Stimulated activated CD4-positive, alpha-beta T cell treated with anti-CD3 and anti-CD28 coated beads, TNF-alpha, amount 100 ng/mL, for 4 hours (primary cell): ENCODE data around the gene KIF16B.
"Not testable (repeated sequence)": the region's sequence is repeated elsewhere in the genome, so short reads cannot be mapped to it uniquely, and the experiment has no call there.

ENCODE experiments used
- DNase-seq, 3 experiments: peaks; one replicate each; pipeline ENCODE4 v3.0.0-alpha.2; 2020; ENCODE audit warnings: low read depth in 3 of 3

Gene KIF16B

DNA sequence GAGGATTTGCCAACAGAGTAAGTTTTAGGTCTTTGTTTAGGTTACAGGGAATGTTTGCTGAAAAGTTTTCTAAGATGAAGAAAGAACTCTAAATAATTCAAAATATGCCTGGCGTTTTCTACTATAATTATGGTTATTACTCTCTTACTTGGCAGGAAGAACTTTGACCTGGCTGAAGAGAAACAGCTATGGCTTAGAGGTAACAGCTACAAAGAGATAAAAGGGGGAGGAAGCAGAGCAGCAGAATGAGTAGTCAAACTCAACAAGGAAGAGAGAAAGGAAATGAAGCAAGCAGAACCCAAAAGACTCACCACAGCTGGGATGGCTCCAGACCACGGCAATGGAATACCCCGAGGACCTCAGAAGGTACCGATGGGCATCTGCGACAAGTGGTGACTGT is 95.6 kb downstream of the KIF16B start:
- no peak for DNase-seq

DNA sequence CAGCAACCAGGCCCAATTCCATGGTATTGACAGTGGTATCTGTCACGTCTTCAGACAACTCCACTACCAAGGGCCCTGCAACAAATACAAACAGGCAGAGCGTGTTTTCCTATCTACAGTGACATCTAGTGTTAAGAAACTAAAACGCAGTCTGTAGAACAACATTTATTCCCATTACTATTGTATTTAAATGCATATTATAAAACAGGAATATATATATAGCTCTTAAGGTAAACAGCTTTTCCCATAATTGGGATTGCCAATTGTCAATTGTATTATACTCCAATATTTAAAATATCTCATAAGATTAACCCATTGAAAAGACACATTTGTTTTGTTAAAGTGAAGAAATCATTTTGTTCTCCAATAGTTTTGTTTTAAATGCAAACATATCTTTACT is 97.2 kb downstream of the KIF16B start:
- DNase-seq: no peak

DNA sequence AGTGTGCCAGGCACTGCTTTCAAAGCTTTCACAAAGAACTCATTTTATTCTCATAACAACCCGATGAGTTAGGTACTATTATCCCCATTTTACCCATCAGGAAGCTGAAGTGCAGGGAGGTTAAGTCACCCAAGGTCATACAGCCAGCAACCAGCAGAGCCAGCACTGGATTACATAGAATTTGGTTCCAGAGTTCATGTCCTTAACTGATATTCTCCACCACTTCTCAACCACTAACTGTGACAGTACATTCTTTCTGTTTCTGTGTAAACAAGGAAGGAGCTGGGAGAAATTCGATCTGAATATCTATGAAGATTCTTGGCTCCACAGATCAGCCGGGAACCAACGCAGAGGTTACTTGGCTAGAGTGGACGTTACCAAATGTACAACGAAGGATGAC is 98.0 kb downstream of the KIF16B start:
- DNase-seq: no peak

DNA sequence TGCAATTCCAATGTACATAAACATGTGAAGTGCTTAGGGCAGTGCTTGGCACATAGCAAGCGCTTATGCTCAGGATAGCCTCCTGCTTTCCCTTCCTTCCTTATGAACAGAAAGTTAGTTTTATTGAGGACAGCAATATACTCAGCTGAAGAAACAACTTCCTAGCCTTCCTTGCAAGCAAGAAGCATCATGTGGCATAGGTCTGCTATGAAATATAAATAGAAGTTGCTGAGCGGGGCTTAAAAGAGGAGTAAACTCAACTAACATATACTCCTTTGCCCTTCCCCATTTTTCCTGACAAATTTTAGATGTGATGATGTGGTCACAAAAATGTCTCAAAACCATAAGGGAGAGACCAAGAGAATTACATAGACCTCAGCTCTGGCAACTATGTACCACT is 98.9 kb downstream of the KIF16B start:
- DNase-seq: no peak

DNA sequence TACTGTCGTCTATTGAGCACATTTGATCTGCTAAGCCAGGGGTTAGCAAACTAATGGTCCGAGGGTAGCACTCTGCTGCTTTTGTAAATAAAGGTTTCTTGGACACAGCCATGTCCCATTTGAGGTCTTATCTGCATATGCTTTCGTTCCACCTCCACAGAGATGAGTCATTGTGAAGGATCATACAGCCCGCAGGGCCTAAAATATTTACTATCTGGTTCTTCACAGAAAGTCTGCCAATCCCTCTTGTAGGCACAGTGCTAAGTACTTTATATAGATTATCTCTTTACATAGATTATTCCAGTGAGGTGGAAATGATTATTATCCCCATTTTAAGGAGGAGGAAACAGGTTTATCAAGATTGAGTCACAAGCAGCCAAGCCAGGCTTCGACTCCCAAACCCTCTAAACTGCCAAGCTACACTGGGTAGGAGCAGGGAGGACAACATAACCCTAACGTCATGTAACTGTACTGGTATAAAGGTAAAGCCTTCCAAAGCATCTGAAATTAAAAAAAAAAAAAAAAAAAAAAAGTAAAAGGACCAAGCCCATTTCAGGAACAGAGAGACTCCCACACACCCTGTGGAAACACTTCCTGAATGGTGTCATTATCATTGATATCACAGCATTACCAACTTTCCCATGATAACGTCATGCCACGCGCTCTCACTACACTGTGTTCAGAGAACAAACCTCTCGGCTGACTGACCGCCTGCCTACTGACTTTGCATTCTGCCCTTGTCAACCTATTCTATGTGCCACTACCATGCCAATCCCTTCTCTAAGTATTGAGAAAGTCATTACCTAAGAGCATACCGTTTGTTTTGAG is 101.0 kb downstream of the KIF16B start:
- DNase-seq: no peak

DNA sequence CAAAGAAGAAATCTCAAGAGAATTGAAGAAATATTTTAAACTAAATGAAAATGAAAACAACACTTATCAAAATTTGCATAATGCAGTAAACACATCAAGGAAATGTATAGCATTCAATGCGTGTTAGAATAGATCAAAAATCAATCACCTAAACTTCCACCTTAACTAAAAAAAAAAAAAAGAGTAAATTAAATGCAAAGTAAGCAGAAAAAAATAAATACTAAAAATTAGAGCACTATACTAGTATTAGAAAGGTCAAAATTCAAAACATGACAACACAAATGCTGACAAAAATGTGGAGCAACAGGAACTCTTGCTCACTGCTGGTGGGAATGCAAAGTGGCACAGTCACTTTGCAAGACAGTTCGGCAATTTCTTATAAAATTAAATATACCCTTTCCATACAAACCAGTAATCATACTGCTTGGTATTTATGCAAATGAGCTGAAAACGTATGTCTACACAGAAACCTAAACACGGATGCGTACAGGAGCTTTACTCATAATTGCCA is 103.8 kb downstream of the KIF16B start:
- no peak for DNase-seq

DNA sequence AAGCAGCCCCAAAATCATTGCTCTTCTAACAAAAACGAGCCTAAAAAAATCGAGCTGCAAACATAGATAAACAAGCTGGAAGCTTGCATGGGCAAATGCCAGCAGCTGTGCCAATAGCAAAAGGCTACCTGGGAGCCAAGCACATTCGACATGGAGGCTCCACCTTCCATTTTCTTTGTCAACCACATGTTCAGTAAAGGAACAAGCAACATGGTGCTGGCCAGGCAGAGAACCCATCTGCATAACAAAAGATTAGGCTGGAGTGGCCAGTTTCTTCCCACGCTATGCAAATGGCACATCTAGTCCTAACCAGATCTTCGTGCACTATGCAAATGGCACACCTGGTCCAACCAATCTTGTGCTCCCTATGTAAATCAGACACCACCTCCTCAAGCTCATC is 110.5 kb downstream of the KIF16B start:
- no peak for DNase-seq

DNA sequence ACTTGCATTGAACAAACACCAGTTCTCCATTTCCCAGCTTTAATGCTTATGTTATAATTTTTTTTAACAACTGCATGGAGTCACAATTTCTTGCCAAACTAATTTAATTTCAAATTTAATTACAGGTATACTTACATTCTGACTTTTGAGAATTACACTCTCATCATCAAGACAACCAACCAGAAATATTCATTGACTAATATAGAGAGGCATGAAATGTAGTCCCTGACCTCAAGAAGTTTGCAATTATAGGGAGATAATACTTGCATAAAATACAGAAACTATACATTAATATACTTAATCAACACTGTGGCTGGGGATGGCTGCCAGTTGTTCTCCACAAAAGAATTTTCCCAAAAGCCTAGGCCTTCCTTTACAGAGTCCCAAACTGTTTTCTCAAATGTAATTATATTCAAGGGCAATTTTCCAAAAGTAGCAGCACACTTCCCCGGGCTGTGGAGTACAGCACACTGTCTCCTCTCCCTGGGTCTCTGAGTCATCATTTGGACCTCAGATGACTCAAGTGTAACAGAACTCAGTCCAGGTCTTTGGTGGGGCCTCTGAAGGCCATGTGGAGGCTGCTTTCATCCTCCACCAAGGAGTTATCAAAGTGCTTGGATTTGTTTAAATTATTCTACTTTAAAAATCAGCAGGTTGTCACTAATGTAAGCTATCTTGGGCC is 114.1 kb downstream of the KIF16B start:
- no peak for DNase-seq

DNA sequence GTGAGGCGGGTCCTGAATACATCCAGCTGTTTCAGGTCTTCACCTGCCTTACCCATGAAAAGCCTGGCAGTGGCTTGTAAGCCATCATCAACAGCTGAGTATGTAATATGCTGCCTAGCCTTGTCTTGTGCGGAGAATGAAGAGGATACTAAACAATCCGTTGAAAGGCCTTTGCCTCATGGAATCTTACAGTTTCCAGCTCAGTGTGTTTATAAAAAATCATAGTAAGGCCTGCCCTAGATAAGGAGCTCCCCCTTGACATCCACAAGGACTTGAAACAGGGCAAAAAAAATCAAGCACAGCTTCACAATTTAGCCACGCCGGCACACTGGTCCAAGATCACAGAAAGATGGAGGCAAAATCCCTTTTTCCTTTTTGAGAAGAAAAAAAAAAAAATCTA is 115.7 kb downstream of the KIF16B start:
- DNase-seq: no peak

DNA sequence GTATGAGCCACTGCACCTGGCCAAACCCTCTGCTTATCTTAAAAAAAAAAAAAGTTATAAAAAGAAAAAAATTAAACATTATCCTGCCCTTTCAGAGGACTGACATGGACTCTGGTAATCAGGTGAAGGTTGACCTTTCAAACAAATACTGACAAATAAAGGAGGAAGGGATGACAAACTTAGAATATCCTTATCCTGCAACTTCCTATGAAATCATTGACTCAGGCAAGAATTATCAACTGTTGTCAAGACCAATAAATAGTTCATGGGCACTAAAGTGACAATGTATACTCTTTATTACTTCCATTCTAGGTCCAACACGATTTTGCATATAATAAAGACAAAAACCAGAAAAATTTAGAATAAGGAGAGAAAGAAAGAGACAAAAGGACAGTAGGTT is 117.9 kb downstream of the KIF16B start:
- no peak for DNase-seq

DNA sequence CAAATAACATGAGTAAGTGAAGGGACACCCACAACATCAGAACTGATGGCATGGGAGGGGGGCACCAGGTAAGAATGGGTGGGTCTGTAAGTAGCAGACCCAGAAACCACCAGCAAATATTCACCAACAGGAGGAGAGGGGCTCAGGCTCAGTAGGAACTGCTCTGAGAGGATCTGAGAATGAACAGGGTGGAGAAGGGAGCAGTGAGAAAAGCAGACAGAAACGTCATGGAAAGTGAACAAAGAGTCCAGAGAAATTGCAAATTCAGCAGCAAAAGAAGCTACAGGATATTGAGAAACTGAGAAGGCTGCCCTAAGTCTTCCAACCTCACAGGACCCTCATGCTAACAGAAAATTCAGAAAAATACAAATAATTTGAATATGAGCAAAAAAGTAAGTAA is 121.3 kb downstream of the KIF16B start:
- no peak for DNase-seq

DNA sequence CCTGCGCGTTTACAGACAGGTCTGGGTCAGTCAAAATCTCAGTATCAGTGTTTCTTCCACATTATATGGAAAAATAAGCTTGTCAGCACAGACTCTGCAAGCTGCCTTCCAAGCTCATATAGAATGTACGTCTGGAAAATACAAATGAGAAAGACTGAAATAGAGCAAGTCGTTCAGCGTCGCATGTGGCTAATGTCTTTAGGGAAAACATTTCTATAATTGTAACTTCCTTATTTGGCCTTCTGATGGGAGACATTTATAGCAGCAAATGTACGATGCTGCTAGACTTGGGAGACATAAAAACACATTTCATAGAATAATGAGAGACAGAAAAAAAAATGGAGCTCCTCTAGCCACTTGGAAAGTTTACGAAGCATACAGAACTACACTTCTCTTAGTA is 122.2 kb downstream of the KIF16B start:
- DNase-seq: no peak

DNA sequence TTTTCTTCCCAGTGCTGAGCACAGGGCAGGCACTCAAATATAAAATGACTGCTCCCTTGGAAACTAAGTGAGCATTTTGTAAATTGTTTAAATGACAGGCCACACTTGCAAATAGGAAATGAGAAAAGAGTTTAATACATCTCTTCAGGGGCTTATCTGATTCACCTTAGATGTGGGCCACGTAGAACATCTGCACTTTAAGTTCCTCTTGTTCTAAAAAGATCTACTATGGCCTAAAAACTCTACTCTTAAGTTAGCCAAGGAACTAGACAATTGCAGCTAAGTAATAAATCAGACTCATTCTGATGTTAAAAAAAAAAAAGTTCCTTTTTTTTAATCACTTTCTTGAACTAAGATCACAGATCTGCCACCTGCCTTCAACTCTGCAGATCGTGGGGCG is 126.3 kb downstream of the KIF16B start:
- no peak for DNase-seq

DNA sequence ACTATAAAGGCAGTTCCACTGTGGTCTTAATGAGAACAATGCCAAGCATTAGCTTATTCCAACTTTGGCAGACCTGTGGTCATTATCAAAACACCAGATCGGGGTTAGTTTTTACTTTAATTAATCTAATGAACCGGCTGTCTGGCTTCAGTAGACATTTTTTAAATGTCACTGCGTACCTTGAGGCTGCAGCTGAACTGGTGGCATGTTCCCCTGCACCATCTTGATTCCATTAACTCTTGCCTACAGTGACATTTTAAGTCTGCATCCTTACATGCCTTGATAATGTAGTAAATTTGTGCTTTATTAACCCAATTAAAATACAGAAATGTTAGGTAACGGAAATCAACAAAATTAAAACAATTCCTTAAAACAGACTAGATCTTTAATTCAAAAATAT is 127.0 kb downstream of the KIF16B start:
- no peak for DNase-seq

DNA sequence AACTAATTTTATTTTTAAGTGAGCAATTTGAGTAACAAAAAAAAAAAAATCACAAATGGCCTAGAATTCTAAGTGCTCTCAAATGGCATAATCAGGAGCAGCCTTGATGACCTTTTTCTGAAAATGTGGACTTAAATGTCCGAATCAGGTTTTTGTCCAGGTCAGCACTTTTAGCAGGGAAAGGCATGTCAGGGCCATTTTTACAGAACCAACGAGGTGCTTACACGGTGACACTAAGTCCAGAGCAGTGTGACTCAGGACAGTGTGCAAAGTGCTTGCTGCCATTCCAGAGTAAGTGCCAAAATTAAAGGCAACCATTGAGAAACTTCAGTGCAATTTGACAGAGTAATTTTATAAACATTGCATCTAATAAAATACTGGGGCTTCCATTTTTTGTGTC is 127.8 kb downstream of the KIF16B start:
- no peak for DNase-seq

DNA sequence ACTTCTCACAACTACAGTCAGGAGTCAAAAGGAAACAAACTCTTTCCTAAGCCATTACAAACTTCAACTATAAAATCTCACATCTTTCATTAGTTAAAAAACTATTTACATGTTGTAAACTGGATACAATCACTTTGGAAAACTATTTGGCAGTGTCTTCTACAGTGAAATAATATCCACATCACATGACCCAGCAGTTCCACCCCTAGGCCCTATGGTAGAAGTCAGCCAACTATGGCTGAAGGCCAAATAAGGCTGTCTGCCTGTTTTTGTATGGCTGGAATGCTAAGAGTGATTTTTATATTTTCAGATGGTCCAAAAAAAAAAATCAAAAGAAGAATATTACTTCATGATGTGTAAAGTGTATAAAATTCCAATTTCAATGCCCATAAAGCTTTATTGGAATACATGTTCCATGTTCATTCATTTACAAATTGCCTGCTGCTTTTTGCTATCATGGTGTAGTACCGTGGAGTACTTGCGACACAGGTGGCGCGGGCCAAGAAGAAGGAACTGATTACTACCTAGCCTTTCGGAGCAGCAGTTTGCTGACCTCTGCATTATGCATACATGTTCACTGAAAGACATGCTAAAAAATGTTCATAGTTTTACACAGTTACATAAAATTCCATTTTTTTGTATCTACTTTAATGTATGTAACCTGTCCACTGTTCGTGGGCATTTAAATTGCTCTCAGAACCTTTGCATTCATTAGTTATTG is 129.0 kb downstream of the KIF16B start:
- DNase-seq: no peak

DNA sequence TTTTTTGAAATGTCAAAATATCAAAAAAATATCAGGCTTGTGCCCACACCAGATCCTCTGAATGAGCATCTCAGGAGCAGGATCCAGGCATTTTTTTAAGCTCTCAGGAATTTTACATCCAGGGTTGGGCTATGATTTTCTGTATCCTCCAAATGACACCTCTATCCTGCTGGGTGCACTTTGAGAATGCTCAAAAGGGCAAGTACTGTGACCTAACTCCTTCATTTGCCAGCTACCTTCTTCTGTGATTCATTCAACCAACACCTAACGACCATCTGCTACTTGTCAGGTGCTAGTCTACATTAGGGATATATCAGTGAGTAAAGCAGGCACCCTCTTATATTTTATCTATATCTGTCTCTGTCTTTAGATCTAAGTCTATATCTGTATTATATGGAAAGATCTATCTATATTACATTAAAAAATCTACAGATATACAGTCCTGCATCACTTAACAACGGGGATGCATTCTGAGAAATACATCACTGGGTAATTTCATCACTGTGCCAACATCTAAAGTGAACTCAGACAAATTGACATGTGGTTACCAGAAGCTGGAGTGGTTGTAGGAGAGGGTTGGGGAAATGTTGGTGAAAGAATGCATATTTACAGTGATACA is 131.6 kb downstream of the KIF16B start:
- no peak for DNase-seq

DNA sequence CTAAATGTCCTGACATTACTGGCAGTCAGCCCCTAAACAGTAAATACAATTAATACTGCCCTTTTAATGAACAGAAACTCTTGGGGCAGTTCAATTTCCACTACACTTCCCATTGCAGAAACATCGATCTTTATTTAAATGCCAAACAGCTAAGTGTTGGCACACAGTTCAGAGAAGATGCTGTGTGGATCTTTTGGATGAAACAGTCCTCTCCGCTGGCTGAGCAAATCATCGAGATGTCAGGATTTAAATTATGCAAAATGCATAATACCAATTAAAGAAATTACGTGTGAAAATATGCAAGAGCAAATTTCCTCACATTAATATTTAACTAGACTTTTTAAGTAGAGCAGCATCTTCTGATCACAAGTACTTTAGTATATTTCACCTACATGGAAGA is 132.6 kb downstream of the KIF16B start:
- DNase-seq: no peak

DNA sequence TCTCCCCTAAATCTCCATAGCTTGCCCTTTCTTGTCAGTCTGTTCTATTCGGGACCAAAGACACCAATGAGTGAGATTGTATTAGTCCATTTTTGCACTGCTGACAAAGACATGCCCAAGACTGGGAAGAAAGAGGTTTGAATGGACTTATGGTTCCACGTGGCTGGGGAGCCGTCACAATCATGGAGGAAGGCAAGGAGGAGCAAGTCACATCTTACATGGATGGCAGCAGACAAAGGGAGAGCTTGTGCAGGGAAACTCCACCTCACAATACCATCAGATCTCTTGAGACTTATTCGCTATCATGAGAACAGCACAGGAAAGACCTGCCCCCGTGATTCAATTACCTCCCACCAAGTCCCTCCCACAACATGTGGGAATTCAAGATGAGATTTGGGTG is 133.7 kb downstream of the KIF16B start:
- not testable (repeated sequence) for DNase-seq

DNA sequence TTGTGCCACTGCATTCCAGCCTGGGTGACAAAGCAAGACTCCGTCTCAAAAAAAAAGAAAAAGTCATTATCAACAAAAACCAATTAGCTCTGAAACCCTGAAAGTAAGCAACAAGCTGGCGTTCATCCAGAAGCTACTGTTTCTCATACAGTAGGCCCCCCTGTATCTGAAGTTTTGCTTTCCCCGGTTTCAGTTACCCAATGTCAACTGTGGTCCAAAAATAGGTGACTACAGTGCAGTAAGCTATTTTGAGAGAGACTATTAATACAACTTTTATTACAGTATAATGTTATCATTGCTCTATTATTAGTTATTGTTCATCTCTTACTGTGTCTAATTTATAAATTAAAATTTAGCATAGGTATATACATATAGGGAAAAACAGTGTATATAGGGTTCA is 135.1 kb downstream of the KIF16B start:
- DNase-seq: no peak

DNA sequence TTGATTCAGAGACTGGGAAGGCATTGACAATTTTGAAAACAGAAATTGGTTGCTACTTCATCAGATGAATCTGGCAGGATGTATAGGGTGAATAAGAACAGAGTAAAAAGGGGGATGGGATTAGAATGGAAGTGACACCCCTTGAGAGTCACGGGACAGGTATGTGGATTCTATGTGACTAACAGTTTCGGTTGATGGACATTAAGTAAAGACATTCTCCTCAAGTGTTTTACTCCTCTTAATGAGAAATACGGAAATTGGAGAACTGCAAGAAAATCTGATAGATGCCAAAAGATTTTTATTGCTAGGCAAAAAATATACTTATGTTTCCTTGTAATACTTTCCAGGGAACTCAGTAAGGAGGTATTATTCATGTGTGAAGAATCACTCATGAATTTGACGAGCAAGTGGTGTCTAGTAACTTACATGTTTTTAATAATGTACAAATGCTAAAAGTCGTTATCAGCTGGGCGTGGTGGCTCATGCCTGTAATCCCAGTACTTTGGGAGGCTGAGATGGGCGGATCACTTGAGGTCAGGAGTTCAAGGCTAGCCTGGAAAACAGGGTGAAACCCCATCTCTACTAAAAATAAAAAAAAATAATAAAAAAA is 135.8 kb downstream of the KIF16B start:
- DNase-seq: no peak
